K562 (cell line): Measurements from ENCODE around the gene PRDX6. TPM values are rescaled to one million over a fixed set of nuclear protein-coding genes. Genes with fewer than 3 reads are reported as not detected.

ENCODE experiments used
- ATAC-seq: fragments of 200-7000 bp; cut with Tn5 transposase; 3 replicates; pipeline ENCODE4 v1.9.1; 2020; ENCODE audit warnings: moderate library complexity
- BruUV-seq: library from RNA; stranded (reverse); fragments of 400-500 nt; replicated peaks from 2 replicates; lab custom pipeline; 2021; lab: Mats Ljungman, UMichigan
- CTCF ChIA-PET: fragments of 300-600 bp; formaldehyde crosslinking; extraction: SDS; loops from one replicate; lab custom pipeline; 2021; ENCODE audit warnings: low intra/inter-chr PET ratio; lab: Yijun Ruan, JAX
- POLR2A ChIA-PET: fragments of 300-600, 350-650 bp; sonication (Branson Sonifier 250); formaldehyde crosslinking; extraction: SDS; loops from one replicate; lab custom pipeline; 2021; ENCODE audit warnings: antibody characterized with exemption, inconsistent platforms; lab: Yijun Ruan, JAX
- DNase-seq, 4 experiments: peaks; one replicate each; pipeline versions ENCODE4 v3.0.0 to v3.0.0-alpha.2; 2011 to 2018; ENCODE audit warnings: low spot score in 3 of 4, mixed read lengths in 3 of 4; ENCODE audit errors: extremely low read depth in 1 of 4
- FAIRE-seq: peaks from 2 replicates; lab custom pipeline; 2011; peaks lifted over from hg19 to GRCh38; lab: Jason Lieb, UNC
- H2AFZ ChIP-seq: 2 replicates; pipeline ENCODE4 v1.6.0; 2011; ENCODE audit warnings: low read depth, low read length, control low read depth, inconsistent platforms
- H3K27ac ChIP-seq: fragments of 200-600 bp; 3 replicates; pipeline ENCODE4 v1.8.0; 2011; ENCODE audit warnings: low read depth, mild to moderate bottlenecking, control low read depth, inconsistent platforms, low read length, moderate library complexity, mixed read lengths; ENCODE audit errors: extremely low read depth
- H3K27me3 ChIP-seq, 2 experiments: fragments of 300-600 bp in 1 of 2; 2 replicates in 1 of 2; 3 replicates in 1 of 2; pipeline versions ENCODE4 v1.6.0 to v1.8.0; 2011; ENCODE audit warnings: inconsistent platforms in 2 of 2, low read length in 2 of 2, mild to moderate bottlenecking in 1 of 2, mixed read lengths in 1 of 2, moderate library complexity in 1 of 2; ENCODE audit not compliant: control insufficient read depth in 2 of 2, insufficient read depth in 2 of 2
- H3K36me3 ChIP-seq: fragments of 300-600 bp; 3 replicates; pipeline ENCODE4 v1.8.0; 2011; ENCODE audit warnings: mild to moderate bottlenecking, low read length, inconsistent platforms; ENCODE audit not compliant: control insufficient read depth, insufficient read depth
- H3K4me1 ChIP-seq, 2 experiments: fragments of 200-600 bp in 1 of 2; replicated peaks in 1 of 2; 2 replicates in 1 of 2; 3 replicates in 1 of 2; pipeline versions ENCODE4 v1.5.1 to v1.8.0; 2011; ENCODE audit warnings: inconsistent platforms in 2 of 2, low read length in 2 of 2, mild to moderate bottlenecking in 1 of 2, mixed read lengths in 1 of 2, moderate library complexity in 1 of 2; ENCODE audit not compliant: control insufficient read depth in 2 of 2, insufficient read depth in 2 of 2
- H3K4me2 ChIP-seq: 2 replicates; pipeline ENCODE4 v1.6.1; 2011; ENCODE audit warnings: low read length, control low read depth, inconsistent platforms, mixed read lengths; ENCODE audit not compliant: insufficient read depth
- H3K4me3 ChIP-seq: fragments of 200-600 bp; sonication (generic), shearing (Covaris generic); 2 replicates; pipeline ENCODE4 v1.5.1; 2016; ENCODE audit warnings: control low read depth, inconsistent platforms
- H3K79me2 ChIP-seq: fragments of 200-600 bp; 3 replicates; pipeline ENCODE4 v1.8.0; 2011; ENCODE audit warnings: low read length, inconsistent platforms; ENCODE audit not compliant: control insufficient read depth, insufficient read depth
- H3K9ac ChIP-seq, 2 experiments: 2 replicates each; pipeline versions ENCODE4 v1.6.0 to v1.6.1; 2011; ENCODE audit warnings: low read depth in 2 of 2, low read length in 2 of 2, control low read depth in 1 of 2, inconsistent platforms in 1 of 2, mild to moderate bottlenecking in 1 of 2, mixed read lengths in 1 of 2; ENCODE audit not compliant: insufficient read depth in 1 of 2
- H3K9me1 ChIP-seq: one replicate; pipeline ENCODE4 v1.6.0; 2011; ENCODE audit warnings: inconsistent platforms, mild to moderate bottlenecking, low read length, moderate library complexity; ENCODE audit not compliant: control insufficient read depth, insufficient read depth
- H3K9me3 ChIP-seq: replicated peaks from 2 replicates; pipeline ENCODE4 v1.5.1; 2011; ENCODE audit warnings: low read depth, low read length, inconsistent platforms; ENCODE audit not compliant: control insufficient read depth, insufficient read depth
- H4K20me1 ChIP-seq: replicated peaks from 2 replicates; pipeline ENCODE4 v1.6.1; 2011; ENCODE audit warnings: low read length, inconsistent platforms, mixed read lengths; ENCODE audit not compliant: control insufficient read depth, insufficient read depth
- FOXP1 ChIP-seq: sonication (generic); formaldehyde crosslinking; IDR thresholded peaks from 2 replicates; pipeline ENCODE4 v1.8.0; 2022; ENCODE audit warnings: mild to moderate bottlenecking, missing genetic modification reagents
- GABPB2 ChIP-seq: fragments of 250-450 bp; sonication (Bioruptor Pico); conservative IDR thresholded peaks from 2 replicates; pipeline ENCODE4 v1.5.1; 2021; ENCODE audit warnings: mild to moderate bottlenecking
- HOXB6 ChIP-seq: fragments of 250-450 bp; sonication (Bioruptor Pico); IDR thresholded peaks from 2 replicates; pipeline ENCODE4 v1.5.1; 2022; ENCODE audit warnings: mild to moderate bottlenecking, borderline replicate concordance
- MIER1 ChIP-seq: fragments of 450-650 bp; IDR thresholded peaks from 2 replicates; pipeline ENCODE4 v1.6.1; 2016; ENCODE audit warnings: antibody characterized with exemption, mild to moderate bottlenecking, low read depth
- RAD21 ChIP-seq, 2 experiments: fragments of 250-450 bp in 1 of 2; fragments of 450-650 bp in 1 of 2; sonication (Bioruptor Pico) in 1 of 2; formaldehyde crosslinking in 1 of 2; IDR thresholded peaks in 1 of 2; conservative IDR thresholded peaks in 1 of 2; 2 replicates each; pipeline versions ENCODE4 v1.4.0 to v1.8.0; 2020 to 2022; ENCODE audit warnings: mild to moderate bottlenecking in 2 of 2, moderate library complexity in 1 of 2
- RFX5 ChIP-seq: IDR thresholded peaks from 2 replicates; pipeline ENCODE4 v1.6.1; 2011; ENCODE audit warnings: low read depth, mild to moderate bottlenecking, improper control_type of control experiment, low read length
- SREBF1 ChIP-seq: fragments of 150-350 bp; IDR thresholded peaks from 2 replicates; pipeline ENCODE4 v1.6.1; 2014; ENCODE audit warnings: antibody characterized with exemption, low read depth, low read length, borderline replicate concordance
- ZBTB11 ChIP-seq, 3 experiments: fragments of 200-800 bp in 1 of 3; fragments of 250-450 bp in 1 of 3; fragments of 450-650 bp in 1 of 3; sonication (Bioruptor Pico) in 1 of 3; sonication (Bioruptor generic) in 1 of 3; formaldehyde crosslinking in 1 of 3; IDR thresholded peaks; 2 replicates each; pipeline versions ENCODE4 v1.6.1 to v1.8.0; 2016 to 2022; ENCODE audit warnings: mild to moderate bottlenecking in 2 of 3, missing genetic modification characterization in 2 of 3, missing compliant biosample characterization in 1 of 3, moderate library complexity in 1 of 3
- ZC3H11A ChIP-seq: IDR thresholded peaks from 2 replicates; pipeline ENCODE4 v1.6.1; 2012; ENCODE audit warnings: low read depth, low read length, improper control_type of control experiment
- WGBS: fragments of 100-300 bp; shearing (Covaris generic); methylation state at CpG from one replicate; pipeline ENCODE4 v1.1.6; 2016; ENCODE audit warnings: low coverage, mixed read lengths; ENCODE audit not compliant: insufficient coverage; ENCODE audit errors: missing lambda C conversion rate; 5-methylcytosine and 5-hydroxymethylcytosine counted together
- in situ Hi-C: fragments of 300-500 bp; cut with MboI; formaldehyde crosslinking; loops from 4 replicates; pipeline ENCODE4 v1.15.0; 2018; ENCODE audit warnings: inconsistent platforms, mixed read lengths
- intact Hi-C: fragments of 100-400 bp; cut with micrococcal nuclease; formaldehyde crosslinking; loops from 2 replicates; pipeline ENCODE4 v1.14.2; 2022
- polyA plus RNA-seq, 8 experiments: library from polyadenylated mRNA; depleted of rRNA in 4 of 8; stranded (reverse) in 5 of 8; unstranded in 3 of 8; fragments of >200 nt; fragmentation: Nextera tagmentation in 2 of 8; fragmentation: Illumina TruSeq in 1 of 8; extraction: Ambion mirVana in 2 of 8; extraction: Trizol in 1 of 8; gene quantifications; 2 replicates each; pipeline versions ENCODE4 v1.2.1 to v1.2.3, GENCODE V29; 2011 to 2014; ENCODE audit warnings: inconsistent platforms in 1 of 8, missing spikeins in 1 of 8
- total RNA-seq, 7 experiments: library from RNA; depleted of rRNA in 6 of 7; stranded (reverse); fragments of >200 nt in 6 of 7; fragmentation: Illumina TruSeq in 2 of 7; extraction: Trizol in 2 of 7; gene quantifications; 2 replicates each; pipeline versions ENCODE4 v1.2.1 to v1.2.3, GENCODE V29; 2011 to 2021; ENCODE audit warnings: low replicate concordance in 1 of 7

The PRDX6 gene
- total and polyA plus RNA-seq, 9 of the 15 experiments (the other 6 are each of a cell fraction or from before 2014, with no cell fraction given): 277 to 1,082 (median 610) TPM

- FAIRE-seq (no peak), DNase-seq (no peak), ATAC-seq (no peak)
- TF ChIP-seq RFX5: no peak
- TF ChIP-seq RAD21 (CRISPR knock-in tag; conservative IDR thresholded peaks at IDR 0.05 in 1 of 2, IDR thresholded peaks at IDR 0.05 in 1 of 2): no peak
- no peak for TF ChIP-seq ZC3H11A
- TF ChIP-seq GABPB2 (CRISPR knock-in tag): no peak
- no peak for TF ChIP-seq MIER1
- TF ChIP-seq HOXB6 (CRISPR knock-in tag): no peak
- TF ChIP-seq ZBTB11 (CRISPR knock-in tag; IDR thresholded peaks at IDR 0.05): no peak
- TF ChIP-seq SREBF1: no peak
- no peak for TF ChIP-seq FOXP1
- no peak overlapping the region for H3K9ac ChIP-seq
- H3K79me2 ChIP-seq: no peaks in the 10 kb centered on the region
- H4K20me1 ChIP-seq: no peaks in the 10 kb centered on the region
- no peaks in the 10 kb centered on the region for H3K9me1 ChIP-seq
- no peaks in the 10 kb centered on the region for H3K9me3 ChIP-seq
- intact Hi-C loops: no loop called here
- no peak overlapping the region for H3K27ac ChIP-seq
- H3K4me3 ChIP-seq: no peak overlapping the region
- no peaks in the 10 kb centered on the region; the same call in 2 of the 3 replicates for H3K36me3 ChIP-seq
- peaks cover 0 to 3% of the 10 kb centered on the region in 2 experiments; a peak in 1 of 5 replicates for H3K4me1 ChIP-seq
- WGBS: 18% methylated on average over 1 of the region's 1 CpG
- no peak overlapping the region for H3K4me2 ChIP-seq
- ChIA-PET POLR2A (no interaction called here), CTCF (no interaction called here)
- BruUV-seq: no TSS peak
- in situ Hi-C loops: no loop called here
- H2AFZ ChIP-seq: no peak overlapping the region
- H3K27me3 ChIP-seq: no peaks in the 10 kb centered on the region
These were observed 32.7 kb downstream of the PRDX6 start for GRCh38 chr1:173509797-173510196.
